HEK293 (cell line): ENCODE measurements around the gene CPEB3.

Experiments used
- CTCF ChIA-PET: fragments of 350-600 bp; formaldehyde crosslinking; extraction: SDS; loops from one replicate; lab custom pipeline; 2021; ENCODE audit warnings: antibody characterized with exemption; lab: Yijun Ruan, JAX
- POLR2A ChIA-PET: fragments of 300-600 bp; formaldehyde crosslinking; extraction: SDS; loops from one replicate; lab custom pipeline; 2020; ENCODE audit warnings: antibody characterized with exemption, inconsistent platforms; lab: Yijun Ruan, JAX
- H3K27ac ChIP-seq: fragments of 200-500 bp; sonication (Bioruptor generic); 2 replicates; pipeline ENCODE4 v1.5.1; 2014; ENCODE audit warnings: low read depth, low read length, control low read depth, inconsistent platforms; ENCODE audit errors: extremely low read depth
- H3K36me3 ChIP-seq, 2 experiments: fragments of 200-500 bp in 1 of 2; sonication (Bioruptor generic) in 1 of 2; 1 replicate in 1 of 2; 2 replicates in 1 of 2; pipeline ENCODE4 v1.5.1; 2014 to 2017; ENCODE audit warnings: inconsistent platforms in 2 of 2, low read length in 2 of 2; ENCODE audit not compliant: control insufficient read depth in 2 of 2, insufficient read depth in 1 of 2
- H3K4me1 ChIP-seq: fragments of 200-500 bp; sonication (Bioruptor generic); 2 replicates; pipeline ENCODE4 v1.5.1; 2014; ENCODE audit warnings: mild to moderate bottlenecking, low read length, inconsistent platforms; ENCODE audit not compliant: control insufficient read depth, insufficient read depth
- H3K4me3 ChIP-seq: 2 replicates; pipeline ENCODE4 v1.5.1; 2011; ENCODE audit warnings: low read depth, mild to moderate bottlenecking, control low read depth, low read length, moderate library complexity
- H3K9me3 ChIP-seq: fragments of 200-500 bp; sonication (Bioruptor generic); 2 replicates; pipeline ENCODE4 v1.5.1; 2014; ENCODE audit warnings: low read depth, low read length, inconsistent platforms; ENCODE audit not compliant: control insufficient read depth, insufficient read depth
- IKZF3 ChIP-seq: fragments of 450-650 bp; IDR thresholded peaks from 2 replicates; pipeline ENCODE4 v1.5.0; 2018; ENCODE audit warnings: missing biosample characterization, mild to moderate bottlenecking, missing genetic modification characterization, moderate library complexity
- SP2 ChIP-seq: fragments of 450-650 bp; formaldehyde crosslinking; IDR thresholded peaks from 2 replicates; pipeline ENCODE4 v1.5.1; 2016; ENCODE audit warnings: missing biosample characterization, missing genetic modification characterization
- ZBTB20 ChIP-seq: fragments of 450-650 bp; formaldehyde crosslinking; IDR thresholded peaks from 2 replicates; pipeline ENCODE4 v1.5.1; 2016; ENCODE audit warnings: missing biosample characterization, missing genetic modification characterization
- ZFP69B ChIP-seq: fragments of 450-650 bp; formaldehyde crosslinking; IDR thresholded peaks from 2 replicates; pipeline ENCODE4 v1.5.1; 2016; ENCODE audit warnings: missing biosample characterization, missing genetic modification characterization
- ZNF10 ChIP-seq: fragments of 450-650 bp; formaldehyde crosslinking; IDR thresholded peaks from 2 replicates; pipeline ENCODE4 v1.5.1; 2017; ENCODE audit warnings: missing biosample characterization, missing genetic modification characterization
- ZNF140 ChIP-seq: fragments of 450-650 bp; formaldehyde crosslinking; IDR thresholded peaks from 2 replicates; pipeline ENCODE4 v1.5.1; 2016; ENCODE audit warnings: missing biosample characterization, missing genetic modification characterization
- ZNF175 ChIP-seq: fragments of 450-650 bp; formaldehyde crosslinking; IDR thresholded peaks from 2 replicates; pipeline ENCODE4 v1.5.1; 2016; ENCODE audit warnings: missing biosample characterization, missing genetic modification characterization
- ZNF202 ChIP-seq: fragments of 450-650 bp; formaldehyde crosslinking; IDR thresholded peaks from 2 replicates; pipeline ENCODE4 v1.5.1; 2016; ENCODE audit warnings: missing biosample characterization, missing genetic modification characterization, borderline replicate concordance
- ZNF223 ChIP-seq: fragments of 450-650 bp; formaldehyde crosslinking; IDR thresholded peaks from 2 replicates; pipeline ENCODE4 v1.5.1; 2016; ENCODE audit warnings: missing biosample characterization, missing genetic modification characterization
- ZNF416 ChIP-seq: fragments of 450-650 bp; formaldehyde crosslinking; IDR thresholded peaks from 2 replicates; pipeline ENCODE4 v1.5.1; 2016; ENCODE audit warnings: missing biosample characterization, missing genetic modification characterization
- ZNF555 ChIP-seq: fragments of 450-650 bp; formaldehyde crosslinking; conservative IDR thresholded peaks from 2 replicates; pipeline ENCODE4 v1.5.1; 2017; ENCODE audit warnings: missing biosample characterization, mild to moderate bottlenecking, missing genetic modification characterization, inconsistent platforms
- ZNF600 ChIP-seq: fragments of 450-650 bp; formaldehyde crosslinking; IDR thresholded peaks from 2 replicates; pipeline ENCODE4 v1.5.1; 2016; ENCODE audit warnings: missing biosample characterization, missing genetic modification characterization
- ZNF624 ChIP-seq: fragments of 450-650 bp; formaldehyde crosslinking; IDR thresholded peaks from 2 replicates; pipeline ENCODE4 v1.5.1; 2017; ENCODE audit warnings: missing biosample characterization, missing genetic modification characterization
- ZNF660 ChIP-seq: fragments of 450-650 bp; IDR thresholded peaks from 2 replicates; pipeline ENCODE4 v1.5.1; 2018; ENCODE audit warnings: missing biosample characterization, mild to moderate bottlenecking, missing genetic modification characterization
- ZNF701 ChIP-seq: fragments of 450-650 bp; formaldehyde crosslinking; IDR thresholded peaks from 2 replicates; pipeline ENCODE4 v1.5.1; 2016; ENCODE audit warnings: missing biosample characterization, missing genetic modification characterization
- ZNF777 ChIP-seq: fragments of 450-650 bp; formaldehyde crosslinking; IDR thresholded peaks from 2 replicates; pipeline ENCODE4 v1.5.1; 2017; ENCODE audit warnings: missing biosample characterization, missing genetic modification characterization, borderline replicate concordance
- ZSCAN16 ChIP-seq: fragments of 450-650 bp; formaldehyde crosslinking; IDR thresholded peaks from 2 replicates; pipeline ENCODE4 v1.5.1; 2016; ENCODE audit warnings: missing biosample characterization, missing genetic modification characterization
- ZSCAN23 ChIP-seq: fragments of 450-650 bp; formaldehyde crosslinking; IDR thresholded peaks from 2 replicates; pipeline ENCODE4 v1.5.1; 2016; ENCODE audit warnings: missing biosample characterization, missing genetic modification characterization
- ZXDB ChIP-seq: fragments of 450-650 bp; formaldehyde crosslinking; IDR thresholded peaks from 2 replicates; pipeline ENCODE4 v1.5.1; 2016; ENCODE audit warnings: missing biosample characterization, missing genetic modification characterization
- TF ChIP-seq, protein P1 (sequence below): fragments of 450-650 bp; formaldehyde crosslinking; IDR thresholded peaks from 2 replicates; pipeline ENCODE4 v1.5.1; 2016; ENCODE audit warnings: missing biosample characterization, missing genetic modification characterization
- TF ChIP-seq, protein P2 (sequence below): fragments of 450-650 bp; formaldehyde crosslinking; IDR thresholded peaks from 2 replicates; pipeline ENCODE4 v1.5.1; 2017; ENCODE audit warnings: missing biosample characterization, missing genetic modification characterization
- TF ChIP-seq, protein P3 (sequence below): fragments of 450-650 bp; formaldehyde crosslinking; IDR thresholded peaks from 2 replicates; pipeline ENCODE4 v1.5.1; 2016; ENCODE audit warnings: missing biosample characterization, missing genetic modification characterization
- TF ChIP-seq, protein P4 (sequence below): fragments of 450-650 bp; formaldehyde crosslinking; IDR thresholded peaks from 2 replicates; pipeline ENCODE4 v1.5.1; 2016; ENCODE audit warnings: missing biosample characterization, missing genetic modification characterization, low read depth
- TF ChIP-seq, protein P5 (sequence below): fragments of 450-650 bp; formaldehyde crosslinking; IDR thresholded peaks from 2 replicates; pipeline ENCODE4 v1.5.1; 2016; ENCODE audit warnings: missing biosample characterization, missing genetic modification characterization
- TF ChIP-seq, protein P6 (sequence below): fragments of 450-650 bp; formaldehyde crosslinking; IDR thresholded peaks from 2 replicates; pipeline ENCODE4 v1.5.1; 2016; ENCODE audit warnings: missing biosample characterization, missing genetic modification characterization

Gene CPEB3

DNA sequence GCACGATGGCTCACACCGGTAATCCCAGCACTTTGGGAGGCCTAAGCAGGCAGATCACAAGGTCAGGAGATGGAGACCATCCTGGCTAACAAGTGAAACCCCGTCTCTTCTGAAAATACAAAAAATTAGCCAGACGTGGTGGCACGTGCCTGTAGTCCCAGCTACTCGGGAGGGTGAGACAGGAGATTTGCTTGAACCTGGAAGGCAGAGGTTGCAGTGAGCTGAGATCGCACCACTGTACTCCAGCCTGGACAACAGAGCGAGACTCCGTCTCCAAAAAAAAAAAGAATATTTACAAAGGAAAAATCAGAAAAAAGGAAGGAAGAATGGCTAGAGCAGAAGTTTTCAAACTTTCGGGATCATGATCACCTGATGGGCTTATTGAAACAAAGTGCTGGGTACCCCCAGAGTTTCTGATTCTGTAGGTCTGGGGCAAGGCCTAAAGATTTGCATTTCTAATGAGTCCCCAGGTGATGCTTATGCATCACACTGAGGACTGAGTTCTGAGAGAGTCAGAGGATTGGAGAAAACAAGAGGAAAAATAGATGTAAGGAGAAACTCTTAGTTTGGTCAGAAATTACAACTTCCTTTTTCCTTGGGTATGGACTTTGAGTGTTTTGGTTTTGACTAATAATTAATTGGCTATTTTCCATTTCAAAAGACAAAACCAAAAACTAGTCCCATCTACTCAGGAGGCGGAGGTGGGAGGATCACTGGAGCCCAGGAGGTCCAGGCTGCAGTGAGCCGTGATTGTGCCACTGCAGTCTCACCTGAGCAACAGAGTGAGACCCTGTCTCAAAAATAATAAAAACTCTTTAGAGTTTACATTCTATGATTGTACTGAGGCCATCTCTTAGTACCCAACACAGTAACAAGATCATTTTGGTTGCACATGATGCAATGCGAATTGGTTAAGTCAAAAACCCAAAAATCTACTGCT is 14.5 kb upstream of the CPEB3 start (continued):
- TF ChIP-seq, protein P1, sequence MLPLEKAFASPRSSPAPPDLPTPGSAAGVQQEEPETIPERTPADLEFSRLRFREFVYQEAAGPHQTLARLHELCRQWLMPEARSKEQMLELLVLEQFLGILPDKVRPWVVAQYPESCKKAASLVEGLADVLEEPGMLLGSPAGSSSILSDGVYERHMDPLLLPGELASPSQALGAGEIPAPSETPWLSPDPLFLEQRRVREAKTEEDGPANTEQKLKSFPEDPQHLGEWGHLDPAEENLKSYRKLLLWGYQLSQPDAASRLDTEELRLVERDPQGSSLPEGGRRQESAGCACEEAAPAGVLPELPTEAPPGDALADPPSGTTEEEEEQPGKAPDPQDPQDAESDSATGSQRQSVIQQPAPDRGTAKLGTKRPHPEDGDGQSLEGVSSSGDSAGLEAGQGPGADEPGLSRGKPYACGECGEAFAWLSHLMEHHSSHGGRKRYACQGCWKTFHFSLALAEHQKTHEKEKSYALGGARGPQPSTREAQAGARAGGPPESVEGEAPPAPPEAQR = no peak

DNA sequence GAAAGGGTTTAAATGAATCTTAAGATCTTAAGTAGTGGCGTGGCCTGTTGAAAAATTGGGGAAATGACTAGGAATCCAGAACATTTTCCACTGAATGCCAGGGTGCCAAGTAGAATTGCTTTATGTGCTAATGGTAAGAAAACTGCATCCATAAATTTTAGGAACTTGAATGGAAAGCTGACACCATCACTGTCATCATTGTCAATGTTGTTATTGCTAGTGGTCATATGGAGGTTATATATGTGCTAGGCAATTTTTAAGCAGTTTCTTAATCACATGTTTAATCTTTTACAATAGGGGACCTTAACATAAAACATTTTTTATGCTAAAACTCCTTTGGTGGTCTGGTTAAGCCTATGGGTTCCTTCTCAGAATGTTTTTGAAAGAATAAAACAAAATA is 13.2 kb upstream of the CPEB3 start:
- POLR2A ChIA-PET = interaction anchor here (1.4 kb wide), 1 partner anchor 14 kb away, joined by 8 read pairs; the partner anchor contains the start of genes CPEB3 and MARCHF5
- no peaks in the 10 kb centered on the region for H3K9me3 ChIP-seq
- TF ChIP-seq, protein P2, sequence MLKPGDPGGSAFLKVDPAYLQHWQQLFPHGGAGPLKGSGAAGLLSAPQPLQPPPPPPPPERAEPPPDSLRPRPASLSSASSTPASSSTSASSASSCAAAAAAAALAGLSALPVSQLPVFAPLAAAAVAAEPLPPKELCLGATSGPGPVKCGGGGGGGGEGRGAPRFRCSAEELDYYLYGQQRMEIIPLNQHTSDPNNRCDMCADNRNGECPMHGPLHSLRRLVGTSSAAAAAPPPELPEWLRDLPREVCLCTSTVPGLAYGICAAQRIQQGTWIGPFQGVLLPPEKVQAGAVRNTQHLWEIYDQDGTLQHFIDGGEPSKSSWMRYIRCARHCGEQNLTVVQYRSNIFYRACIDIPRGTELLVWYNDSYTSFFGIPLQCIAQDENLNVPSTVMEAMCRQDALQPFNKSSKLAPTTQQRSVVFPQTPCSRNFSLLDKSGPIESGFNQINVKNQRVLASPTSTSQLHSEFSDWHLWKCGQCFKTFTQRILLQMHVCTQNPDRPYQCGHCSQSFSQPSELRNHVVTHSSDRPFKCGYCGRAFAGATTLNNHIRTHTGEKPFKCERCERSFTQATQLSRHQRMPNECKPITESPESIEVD (tag by site-specific recombination) = peak; percentile 69
- no peak for TF ChIP-seq ZNF701
- TF ChIP-seq ZNF223 (tag by site-specific recombination) = no peak
- 0 out of 2 replicates have a peak, but pooled peaks have one; percentile 26 for TF ChIP-seq ZNF600 (tag by site-specific recombination)
- 0 out of 2 replicates have a peak, but pooled peaks have one; percentile 24 for TF ChIP-seq IKZF3 (tag by site-specific recombination)
- TF ChIP-seq ZNF777 (tag by site-specific recombination) = no peak
- TF ChIP-seq, protein P3, sequence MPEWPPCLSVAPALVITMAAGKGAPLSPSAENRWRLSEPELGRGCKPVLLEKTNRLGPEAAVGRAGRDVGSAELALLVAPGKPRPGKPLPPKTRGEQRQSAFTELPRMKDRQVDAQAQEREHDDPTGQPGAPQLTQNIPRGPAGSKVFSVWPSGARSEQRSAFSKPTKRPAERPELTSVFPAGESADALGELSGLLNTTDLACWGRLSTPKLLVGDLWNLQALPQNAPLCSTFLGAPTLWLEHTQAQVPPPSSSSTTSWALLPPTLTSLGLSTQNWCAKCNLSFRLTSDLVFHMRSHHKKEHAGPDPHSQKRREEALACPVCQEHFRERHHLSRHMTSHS (tag by site-specific recombination) = no peak
- no peak for TF ChIP-seq ZBTB20 (tag by site-specific recombination)
- TF ChIP-seq ZXDB (tag by site-specific recombination) = no peak
- TF ChIP-seq ZSCAN16 (tag by site-specific recombination) = no peak
- TF ChIP-seq ZNF175 (tag by site-specific recombination) = no peak
- no peak for TF ChIP-seq ZNF140 (tag by site-specific recombination)
- TF ChIP-seq, protein P4, sequence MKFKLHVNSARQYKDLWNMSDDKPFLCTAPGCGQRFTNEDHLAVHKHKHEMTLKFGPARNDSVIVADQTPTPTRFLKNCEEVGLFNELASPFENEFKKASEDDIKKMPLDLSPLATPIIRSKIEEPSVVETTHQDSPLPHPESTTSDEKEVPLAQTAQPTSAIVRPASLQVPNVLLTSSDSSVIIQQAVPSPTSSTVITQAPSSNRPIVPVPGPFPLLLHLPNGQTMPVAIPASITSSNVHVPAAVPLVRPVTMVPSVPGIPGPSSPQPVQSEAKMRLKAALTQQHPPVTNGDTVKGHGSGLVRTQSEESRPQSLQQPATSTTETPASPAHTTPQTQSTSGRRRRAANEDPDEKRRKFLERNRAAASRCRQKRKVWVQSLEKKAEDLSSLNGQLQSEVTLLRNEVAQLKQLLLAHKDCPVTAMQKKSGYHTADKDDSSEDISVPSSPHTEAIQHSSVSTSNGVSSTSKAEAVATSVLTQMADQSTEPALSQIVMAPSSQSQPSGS (tag by site-specific recombination) = no peak
- TF ChIP-seq, protein P5, sequence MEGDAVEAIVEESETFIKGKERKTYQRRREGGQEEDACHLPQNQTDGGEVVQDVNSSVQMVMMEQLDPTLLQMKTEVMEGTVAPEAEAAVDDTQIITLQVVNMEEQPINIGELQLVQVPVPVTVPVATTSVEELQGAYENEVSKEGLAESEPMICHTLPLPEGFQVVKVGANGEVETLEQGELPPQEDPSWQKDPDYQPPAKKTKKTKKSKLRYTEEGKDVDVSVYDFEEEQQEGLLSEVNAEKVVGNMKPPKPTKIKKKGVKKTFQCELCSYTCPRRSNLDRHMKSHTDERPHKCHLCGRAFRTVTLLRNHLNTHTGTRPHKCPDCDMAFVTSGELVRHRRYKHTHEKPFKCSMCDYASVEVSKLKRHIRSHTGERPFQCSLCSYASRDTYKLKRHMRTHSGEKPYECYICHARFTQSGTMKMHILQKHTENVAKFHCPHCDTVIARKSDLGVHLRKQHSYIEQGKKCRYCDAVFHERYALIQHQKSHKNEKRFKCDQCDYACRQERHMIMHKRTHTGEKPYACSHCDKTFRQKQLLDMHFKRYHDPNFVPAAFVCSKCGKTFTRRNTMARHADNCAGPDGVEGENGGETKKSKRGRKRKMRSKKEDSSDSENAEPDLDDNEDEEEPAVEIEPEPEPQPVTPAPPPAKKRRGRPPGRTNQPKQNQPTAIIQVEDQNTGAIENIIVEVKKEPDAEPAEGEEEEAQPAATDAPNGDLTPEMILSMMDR (tag by site-specific recombination) = no peak
- TF ChIP-seq, protein P6, sequence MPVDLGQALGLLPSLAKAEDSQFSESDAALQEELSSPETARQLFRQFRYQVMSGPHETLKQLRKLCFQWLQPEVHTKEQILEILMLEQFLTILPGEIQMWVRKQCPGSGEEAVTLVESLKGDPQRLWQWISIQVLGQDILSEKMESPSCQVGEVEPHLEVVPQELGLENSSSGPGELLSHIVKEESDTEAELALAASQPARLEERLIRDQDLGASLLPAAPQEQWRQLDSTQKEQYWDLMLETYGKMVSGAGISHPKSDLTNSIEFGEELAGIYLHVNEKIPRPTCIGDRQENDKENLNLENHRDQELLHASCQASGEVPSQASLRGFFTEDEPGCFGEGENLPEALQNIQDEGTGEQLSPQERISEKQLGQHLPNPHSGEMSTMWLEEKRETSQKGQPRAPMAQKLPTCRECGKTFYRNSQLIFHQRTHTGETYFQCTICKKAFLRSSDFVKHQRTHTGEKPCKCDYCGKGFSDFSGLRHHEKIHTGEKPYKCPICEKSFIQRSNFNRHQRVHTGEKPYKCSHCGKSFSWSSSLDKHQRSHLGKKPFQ = no peak
- TF ChIP-seq SP2 (tag by site-specific recombination) = no peak
- TF ChIP-seq ZNF10 (tag by site-specific recombination) = no peak
- no peak for TF ChIP-seq ZFP69B
- TF ChIP-seq ZNF624 (tag by site-specific recombination) = no peak
- TF ChIP-seq ZSCAN23 (tag by site-specific recombination) = no peak
- TF ChIP-seq ZNF555 (tag by site-specific recombination) = no peak
- TF ChIP-seq ZNF416 = no peak
- no peak for TF ChIP-seq ZNF202 (tag by site-specific recombination)
- TF ChIP-seq ZNF660 (tag by site-specific recombination) = no peak
- TF ChIP-seq, all 188 proteins: peak for 3
- Histone ChIP-seq H3K4me3 (no peak overlapping the region), H3K36me3 (peaks cover 17% of the 10 kb centered on the region in 2 experiments), H3K4me1 (peaks cover 2% of the 10 kb centered on the region; the same call in 1 of the 2 replicates), H3K27ac (no peak overlapping the region)
- CTCF ChIA-PET = interaction anchor here (0.6 to 0.8 kb wide), 2 partner anchors 47 to 216 kb away, joined by 3 to 4 read pairs; no protein-coding TSS in a partner anchor
